Left renal cortex interstitium (tissue), 4 donors: ENCODE data around the gene LIN54. TPM values are rescaled to one million over a fixed set of nuclear protein-coding genes. Genes with fewer than 3 reads are reported as not detected.
"Not testable (repeated sequence)": the region's sequence is repeated elsewhere in the genome, so short reads cannot be mapped to it uniquely, and the experiment has no call there.

Experiments
- DNase-seq, 4 donors: peaks; one replicate each; pipeline ENCODE4 v3.0.0-alpha.2; 2013; ENCODE audit warnings: low read depth in 4 of 4, low spot score in 2 of 4, missing footprints in 1 of 4
- polyA plus RNA-seq, 4 donors: library from polyadenylated mRNA; unstranded; fragments of 120-200 nt; gene quantifications; one replicate each; pipeline ENCODE4 v1.2.1, GENCODE V29; 2013; ENCODE audit not compliant: insufficient read length in 4 of 4

The LIN54 gene
- polyA plus RNA-seq, 4 donors, result 14.4 to 17.7 (median 15.1) TPM

GRCh38 chr4:82951196-82951595, 59.4 kb downstream of the LIN54 start:
- no peak for DNase-seq

GRCh38 chr4:82948647-82949204, 61.9 kb downstream of the LIN54 start:
- no peak for DNase-seq

- no peak for DNase-seq
Measured at GRCh38 chr4:82947498-82947897, 63.1 kb downstream of the LIN54 start.

DNA sequence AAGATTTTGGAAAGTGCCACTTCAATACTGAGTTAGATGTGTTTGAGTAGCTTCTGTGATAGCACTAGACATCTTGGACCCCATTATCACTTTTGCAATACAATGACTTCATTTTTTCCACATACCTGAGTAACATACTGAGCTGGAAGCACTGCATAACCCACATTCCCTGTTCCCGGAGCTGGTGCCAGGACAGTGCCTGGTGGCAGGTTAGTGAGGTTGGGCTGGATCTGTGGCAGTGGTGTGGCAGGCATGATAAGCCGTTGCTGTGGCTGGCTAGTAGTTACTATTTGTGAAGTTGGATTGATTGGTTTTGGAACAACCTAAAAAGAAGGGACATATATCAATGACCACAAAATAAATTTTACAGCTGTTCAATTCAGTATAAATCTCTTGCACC, 71.2 kb downstream of the LIN54 start:
- no peak for DNase-seq

DNA sequence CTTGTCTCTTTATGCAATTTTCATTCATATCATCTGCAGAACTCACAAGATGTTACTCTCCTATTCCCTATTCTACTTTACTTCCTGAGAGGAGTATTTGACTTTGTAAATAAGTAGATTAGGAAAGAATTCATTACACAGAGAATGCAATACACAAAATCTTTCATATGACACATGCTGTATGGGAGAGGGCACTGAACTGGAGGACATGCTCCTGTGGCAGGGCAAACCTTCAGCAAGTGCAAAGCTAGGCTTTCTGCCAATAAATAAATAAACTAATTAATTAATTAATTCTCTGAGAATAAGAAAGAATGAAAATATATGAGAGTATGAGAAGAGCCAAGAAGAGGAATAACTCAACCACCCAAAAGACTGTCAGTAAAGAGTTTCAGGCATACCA, 76.2 kb downstream of the LIN54 start:
- DNase-seq, result no peak

DNA sequence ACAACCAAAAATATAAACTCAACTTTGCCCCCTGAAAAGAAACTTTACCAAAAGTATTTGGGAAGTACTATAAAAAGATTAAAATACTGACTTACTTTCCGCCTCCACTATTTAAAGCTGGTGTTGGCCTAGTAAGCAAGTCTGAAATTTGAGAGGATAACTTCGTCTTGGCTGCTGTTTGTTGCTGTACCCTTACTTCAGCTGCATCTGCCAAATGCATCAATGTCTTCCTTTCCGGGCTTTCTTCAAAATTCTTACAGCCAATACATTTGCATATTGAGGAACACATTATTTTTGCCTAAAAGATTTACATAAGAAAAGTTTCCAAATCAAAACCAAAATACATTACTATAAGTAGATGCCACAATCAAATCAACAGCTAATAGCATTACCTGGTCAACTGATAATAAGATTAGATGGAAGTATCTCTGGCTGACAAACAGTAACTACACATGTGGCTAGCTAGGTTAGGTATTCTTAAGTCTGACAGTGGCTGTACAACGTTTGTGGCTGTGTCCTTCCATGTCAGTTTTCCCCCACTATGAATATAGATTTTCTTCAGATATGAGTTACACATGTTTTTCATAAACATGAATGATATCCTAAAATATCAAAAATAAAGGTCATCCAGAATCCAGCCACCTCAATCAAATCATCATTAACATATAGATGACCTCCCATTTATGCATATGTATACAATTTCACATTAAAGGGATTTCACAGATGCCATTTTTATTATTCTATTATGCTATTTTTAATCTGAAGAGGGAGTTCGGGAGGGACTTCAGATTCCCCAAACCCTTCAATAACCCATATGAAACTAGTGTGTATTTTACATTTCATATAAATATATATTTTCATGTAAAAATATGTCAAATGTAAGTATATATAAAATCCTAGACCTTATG, 79.5 kb downstream of the LIN54 start:
- DNase-seq, result no peak

GRCh38 chr4:82921795-82922194, 88.8 kb downstream of the LIN54 start:
- no peak for DNase-seq

DNA sequence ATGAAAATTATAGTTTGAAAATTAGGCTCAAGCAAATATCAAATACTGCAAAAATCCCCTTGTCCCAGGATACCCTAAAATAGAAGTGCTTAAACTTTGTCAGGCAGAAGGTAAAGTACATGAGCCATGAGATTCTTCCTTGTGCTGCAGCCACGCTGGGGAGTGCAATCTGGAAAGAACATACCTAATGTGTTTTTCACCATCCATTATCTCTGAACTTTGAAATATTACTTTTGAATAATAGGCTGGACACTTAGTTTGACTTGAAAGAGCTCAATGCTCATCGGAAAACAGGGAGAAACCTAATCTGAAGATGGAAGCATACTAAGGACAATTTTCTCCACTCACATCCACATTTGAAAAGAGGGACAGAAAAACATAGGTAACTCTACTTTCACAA, 91.2 kb downstream of the LIN54 start:
- no peak for DNase-seq

DNA sequence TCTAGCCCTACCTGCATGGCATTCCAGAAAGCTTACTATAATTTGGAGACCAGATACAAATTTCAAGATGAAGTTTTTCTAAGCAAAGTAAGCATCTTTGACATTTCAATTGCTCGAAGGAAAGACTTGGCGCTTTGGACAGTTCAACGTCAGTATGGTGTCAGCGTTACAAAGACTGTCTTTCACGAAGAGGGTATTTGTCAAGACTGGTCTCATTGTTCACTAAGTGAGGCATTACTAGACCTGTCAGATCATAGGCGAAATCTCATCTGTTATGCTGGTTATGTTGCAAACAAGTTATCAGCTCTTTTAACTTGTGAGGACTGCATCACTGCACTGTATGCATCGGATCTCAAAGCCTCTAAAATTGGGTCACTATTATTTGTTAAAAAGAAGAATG, 92.5 kb downstream of the LIN54 start:
- no peak for DNase-seq

DNA sequence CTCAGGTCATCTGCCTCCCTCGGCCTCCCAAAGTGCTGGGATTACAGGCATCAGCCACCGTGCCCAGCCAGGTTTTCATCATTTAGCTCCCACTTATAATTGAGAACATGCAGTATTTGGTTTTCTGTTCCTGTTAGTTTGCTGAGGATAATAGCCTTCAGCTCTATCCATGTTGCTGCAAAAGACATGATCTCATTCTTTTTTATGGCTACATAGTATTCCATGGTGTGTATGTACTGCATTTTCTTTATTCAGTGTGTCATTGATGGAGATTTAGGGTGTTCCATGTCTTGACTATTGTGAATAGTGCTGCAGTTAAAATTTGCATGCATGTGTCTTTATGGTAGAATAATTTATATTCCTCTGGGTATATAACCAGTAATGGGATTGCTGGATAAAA, 96.7 kb downstream of the LIN54 start:
- not testable (repeated sequence) for DNase-seq

GRCh38 chr4:82913305-82913704, 97.3 kb downstream of the LIN54 start:
- no peak for DNase-seq

- no peak for DNase-seq
Measured at GRCh38 chr4:82909326-82909725, 101.3 kb downstream of the LIN54 start.

DNA sequence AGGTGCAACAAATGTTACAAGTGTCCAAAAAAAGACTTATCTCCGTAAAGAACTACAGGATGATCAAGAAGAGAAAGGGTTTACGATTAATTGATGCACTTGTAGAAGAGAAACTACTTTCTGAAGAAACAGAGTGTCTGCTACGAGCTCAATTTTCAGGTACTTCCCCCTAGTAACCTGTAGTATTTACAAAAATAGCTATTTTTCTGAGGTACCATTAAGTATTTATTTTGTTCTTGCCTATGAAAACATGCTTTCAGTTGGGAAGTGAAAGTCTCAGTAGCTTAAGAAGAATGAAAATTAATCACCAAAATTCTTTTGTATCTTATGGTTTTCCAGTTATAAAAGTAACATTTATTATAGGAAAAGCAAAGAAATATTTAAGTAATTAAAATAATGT, 104.2 kb downstream of the LIN54 start:
- no peak for DNase-seq

DNA sequence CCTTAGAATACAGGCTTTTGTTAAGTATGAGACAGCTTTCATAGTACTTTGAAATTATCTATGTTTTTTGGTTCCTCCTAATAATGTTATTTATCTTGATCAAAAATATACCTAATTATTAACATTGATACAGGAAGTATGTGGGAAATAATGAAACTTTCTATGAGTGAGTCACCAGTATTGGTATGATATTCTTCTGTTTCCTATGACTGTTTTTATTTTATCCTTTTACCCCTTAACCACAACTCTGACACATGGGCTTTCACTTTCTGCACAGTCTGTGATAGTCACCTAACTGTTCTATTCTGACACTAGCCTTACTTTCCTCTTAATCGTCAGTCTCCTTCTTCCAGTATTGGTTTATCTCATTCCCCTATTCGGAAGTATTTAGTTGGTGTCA, 105.4 kb downstream of the LIN54 start:
- no peak for DNase-seq

- no peak for DNase-seq
Measured at GRCh38 chr4:82903737-82904136, 106.9 kb downstream of the LIN54 start.

DNA sequence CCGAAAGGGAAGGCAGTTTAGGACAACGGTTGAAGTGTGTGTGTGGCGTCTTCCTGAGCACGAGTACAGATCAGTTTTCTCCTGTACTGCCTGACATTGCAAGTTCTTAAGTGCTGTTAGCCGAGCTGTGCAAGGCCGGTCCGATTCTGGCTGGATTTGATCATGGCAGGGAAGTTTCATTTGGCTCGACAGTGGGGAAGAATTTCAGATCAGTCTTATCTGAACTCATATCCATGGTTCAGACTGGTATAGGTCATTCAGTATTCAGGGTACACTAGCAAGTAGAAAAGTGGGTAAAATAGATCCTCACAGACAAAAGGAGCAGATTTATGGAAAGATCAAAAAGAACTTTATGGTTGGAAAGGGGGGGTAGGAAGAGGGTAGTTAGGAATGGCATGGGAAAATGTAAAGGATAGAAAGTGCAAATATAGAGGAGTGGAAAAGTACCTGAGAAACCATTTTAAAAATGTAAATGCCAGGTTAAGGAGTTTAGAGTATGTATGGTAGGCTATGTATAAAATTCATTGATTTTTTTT, 109.4 kb downstream of the LIN54 start:
- peak in 1 of 4 donors; percentile 83 for DNase-seq

DNA sequence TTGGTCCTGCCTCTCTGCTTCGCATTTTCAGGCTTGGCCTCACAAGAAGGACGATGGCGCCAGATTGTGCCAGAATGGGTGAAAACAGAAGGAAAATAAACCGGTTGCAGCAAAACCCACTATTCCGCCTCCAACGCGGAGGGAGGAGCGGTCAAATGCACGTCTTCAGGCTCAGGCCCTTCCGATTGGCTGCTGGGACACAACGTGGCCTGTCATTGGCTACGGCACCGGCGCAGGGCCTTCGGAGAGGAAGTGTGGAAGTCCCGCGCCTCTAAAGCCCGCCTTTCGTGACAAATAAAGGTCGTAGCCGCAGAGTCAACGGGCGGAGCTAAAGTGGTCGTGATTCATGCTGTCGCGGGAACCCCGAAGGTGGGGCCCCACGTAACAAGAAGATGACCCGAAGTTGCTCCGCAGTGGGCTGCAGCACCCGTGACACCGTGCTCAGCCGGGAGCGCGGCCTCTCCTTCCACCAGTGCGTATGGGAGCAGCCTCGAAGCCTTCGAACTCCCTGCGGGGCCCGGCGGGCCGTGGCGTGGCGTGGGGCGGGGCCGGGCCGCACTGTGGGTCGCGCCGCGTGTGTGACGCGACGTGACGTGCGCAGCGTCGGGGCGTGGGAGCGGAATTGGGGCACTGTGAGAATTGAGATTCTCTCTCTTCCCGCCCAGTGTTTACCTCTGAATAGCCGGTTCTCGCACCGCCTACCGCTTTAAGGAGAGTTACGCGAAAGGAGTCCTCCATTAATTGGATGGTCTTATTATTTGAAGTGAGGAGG, 110.0 kb downstream of the LIN54 start, which contains the start of gene THAP9:
Gene THAP9, plus strand, starts transcription at position 325 of the 772 bp plus-strand sequence. Its CDS starts 68 bp downstream, at position 393.
- DNase-seq, result peak; percentile 96 to 98 (median 98)

DNA sequence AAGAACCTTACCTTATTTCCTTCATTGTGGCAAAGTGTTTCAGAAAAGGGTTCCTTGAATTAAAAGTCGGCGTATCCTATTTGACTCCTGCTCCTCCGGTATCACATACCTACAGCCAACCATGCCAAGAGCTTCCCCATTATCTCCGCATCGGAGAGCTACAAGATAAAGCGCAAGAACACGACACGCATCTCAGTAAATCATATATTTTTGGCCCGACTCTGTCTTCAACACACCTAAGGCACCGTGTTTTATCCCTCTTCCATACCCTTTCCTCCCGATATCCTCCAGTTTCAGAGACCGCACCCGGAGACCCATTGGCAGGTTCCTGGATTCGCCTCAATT, 110.6 kb downstream of the LIN54 start:
- DNase-seq, result no peak

- DNase-seq, result peak in 1 of 4 donors; percentile 52
Measured at GRCh38 chr4:82899374-82900065, 111.1 kb downstream of the LIN54 start.
